Chondrocyte (in vitro differentiated cells): ENCODE results near the gene MEGF6. TPM values are rescaled to one million over a fixed set of nuclear protein-coding genes. Genes with fewer than 3 reads are reported as not detected.

Source experiments
- DNase-seq: peaks from one replicate; pipeline ENCODE4 v3.0.0; 2021; ENCODE audit warnings: mixed read lengths, low spot score
- H3K27ac Mint-ChIP-seq: one replicate; pipeline ENCODE4 v1.8.0; 2021; ENCODE audit warnings: mild to moderate bottlenecking, moderate library complexity, mixed read lengths; ENCODE audit not compliant: unreplicated experiment
- H3K27me3 Mint-ChIP-seq: 2 replicates; pipeline ENCODE4 v1.8.0; 2021; ENCODE audit warnings: low read depth, mixed read lengths
- H3K36me3 Mint-ChIP-seq: 2 replicates; pipeline ENCODE4 v1.8.0; 2021; ENCODE audit warnings: low read depth, mixed read lengths
- H3K4me1 Mint-ChIP-seq: 2 replicates; pipeline ENCODE4 v1.8.0; 2021; ENCODE audit warnings: low read depth, mild to moderate bottlenecking, mixed read lengths
- H3K4me3 Mint-ChIP-seq: one replicate; pipeline ENCODE4 v1.8.0; 2021; ENCODE audit warnings: mild to moderate bottlenecking, moderate library complexity, mixed read lengths; ENCODE audit not compliant: unreplicated experiment
- H3K9me3 Mint-ChIP-seq: 2 replicates; pipeline ENCODE4 v1.8.0; 2021; ENCODE audit warnings: low read depth, mixed read lengths
- CTCF ChIP-seq: fragments of 200-600 bp; sonication (generic); IDR thresholded peaks from 2 replicates; pipeline ENCODE4 v1.5.0; 2021; ENCODE audit warnings: antibody characterized with exemption, mild to moderate bottlenecking, moderate library complexity
- total RNA-seq: library from RNA; stranded (reverse); gene quantifications from 3 replicates; pipeline ENCODE4 v1.2.1, GENCODE V29; 2021

Gene MEGF6
- total RNA-seq, 1 donor from 2014 or later: 328 TPM

- Mint-ChIP-seq H3K27me3 (peaks cover 44% of the 10 kb centered on the region), H3K4me1 (peaks cover 16% of the 10 kb centered on the region), H3K36me3 (no peaks in the 10 kb centered on the region), H3K27ac (no peak overlapping the region), H3K4me3 (peak overlapping the region; percentile 31), H3K9me3 (no peaks in the 10 kb centered on the region)
- TF ChIP-seq CTCF: no peak
- peak; percentile 90 for DNase-seq
Measured at GRCh38 chr1:3652548-3653285, 41.4 kb upstream of the MEGF6 start.

- TF ChIP-seq CTCF: no peak
- Mint-ChIP-seq H3K36me3 (peaks cover 2% of the 10 kb centered on the region), H3K27me3 (peaks cover 38% of the 10 kb centered on the region), H3K4me1 (peaks cover 16% of the 10 kb centered on the region), H3K9me3 (no peaks in the 10 kb centered on the region), H3K4me3 (peak within 1 kb of the TSS; percentile 40), H3K27ac (no peak within 1 kb of the TSS)
- DNase-seq: peak; percentile 72
Measured at GRCh38 chr1:3651930-3652547, 40.7 kb upstream of the MEGF6 start, which contains the start of gene TP73. TP73 (plus strand) TSS chr1:3652516; CDS start chr1:3682366, 29,850 bp downstream.

GRCh38 chr1:3651026-3651929 is 40.0 kb upstream of the MEGF6 start:
- DNase-seq: peak; percentile 81
- Mint-ChIP-seq H3K27ac (no peak overlapping the region), H3K4me1 (peaks cover 16% of the 10 kb centered on the region), H3K27me3 (peaks cover 36% of the 10 kb centered on the region), H3K4me3 (peak overlapping the region; percentile 40), H3K9me3 (no peaks in the 10 kb centered on the region), H3K36me3 (peaks cover 5% of the 10 kb centered on the region)
- TF ChIP-seq CTCF: no peak

GRCh38 chr1:3650248-3651025 is 39.1 kb upstream of the MEGF6 start:
- H3K4me3 Mint-ChIP-seq: peak overlapping the region; percentile 69
- peaks cover 31% of the 10 kb centered on the region for H3K27me3 Mint-ChIP-seq
- DNase-seq: no peak

More at GRCh38 chr1:3650248-3651025, 39.1 kb upstream of the MEGF6 start:
- no peak for TF ChIP-seq CTCF
- Mint-ChIP-seq H3K9me3 (no peaks in the 10 kb centered on the region), H3K4me1 (peaks cover 16% of the 10 kb centered on the region), H3K27ac (no peak overlapping the region), H3K36me3 (peaks cover 7% of the 10 kb centered on the region)
